OCI-LY3 (cell line): ENCODE measurements around the gene OXCT1.

ENCODE experiments used
- EZH2phosphoT487 ChIP-seq: fragments of 200-600 bp; shearing (Covaris generic); IDR thresholded peaks from 2 replicates; pipeline ENCODE4 v1.6.1; 2018; ENCODE audit warnings: antibody characterized with exemption, mixed run types, low read depth
- TF ChIP-seq, protein P1 (sequence below): fragments of 200-600, 300-600 bp; sonication (generic); IDR thresholded peaks from 2 replicates; pipeline ENCODE4 v1.5.1; 2014; ENCODE audit warnings: antibody characterized with exemption, low read length, low read depth

- TF ChIP-seq, protein P1, sequence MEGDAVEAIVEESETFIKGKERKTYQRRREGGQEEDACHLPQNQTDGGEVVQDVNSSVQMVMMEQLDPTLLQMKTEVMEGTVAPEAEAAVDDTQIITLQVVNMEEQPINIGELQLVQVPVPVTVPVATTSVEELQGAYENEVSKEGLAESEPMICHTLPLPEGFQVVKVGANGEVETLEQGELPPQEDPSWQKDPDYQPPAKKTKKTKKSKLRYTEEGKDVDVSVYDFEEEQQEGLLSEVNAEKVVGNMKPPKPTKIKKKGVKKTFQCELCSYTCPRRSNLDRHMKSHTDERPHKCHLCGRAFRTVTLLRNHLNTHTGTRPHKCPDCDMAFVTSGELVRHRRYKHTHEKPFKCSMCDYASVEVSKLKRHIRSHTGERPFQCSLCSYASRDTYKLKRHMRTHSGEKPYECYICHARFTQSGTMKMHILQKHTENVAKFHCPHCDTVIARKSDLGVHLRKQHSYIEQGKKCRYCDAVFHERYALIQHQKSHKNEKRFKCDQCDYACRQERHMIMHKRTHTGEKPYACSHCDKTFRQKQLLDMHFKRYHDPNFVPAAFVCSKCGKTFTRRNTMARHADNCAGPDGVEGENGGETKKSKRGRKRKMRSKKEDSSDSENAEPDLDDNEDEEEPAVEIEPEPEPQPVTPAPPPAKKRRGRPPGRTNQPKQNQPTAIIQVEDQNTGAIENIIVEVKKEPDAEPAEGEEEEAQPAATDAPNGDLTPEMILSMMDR = no peak
- TF ChIP-seq EZH2phosphoT487 = no peak
Measured at GRCh38 chr5:41871852-41872251, 1.6 kb upstream of the OXCT1 start.
